ENCODE results near the gene ABLIM3. TPM values are rescaled to one million over a fixed set of nuclear protein-coding genes. Genes with fewer than 3 reads are reported as not detected.

Gene ABLIM3
- total RNA-seq, 1 donor from 2014 or later: 8.0 TPM

GRCh38 chr5:149153751-149154610 is 12.7 kb downstream of the ABLIM3 start:
- H3K4me3 Mint-ChIP-seq: no peak overlapping the region
- no peak for TF ChIP-seq CTCF (conservative IDR thresholded peaks at IDR 0.05)
- no peak overlapping the region for H3K27ac Mint-ChIP-seq
- no peaks in the 10 kb centered on the region for H3K9me3 Mint-ChIP-seq
- H3K4me1 Mint-ChIP-seq (ENCODE audit: unreplicated experiment): peaks cover 18% of the 10 kb centered on the region
- no peaks in the 10 kb centered on the region for H3K36me3 Mint-ChIP-seq
- DNase-seq (ENCODE audit: extremely low spot score, unreplicated experiment): no peak
- no peaks in the 10 kb centered on the region for H3K27me3 Mint-ChIP-seq

DNA sequence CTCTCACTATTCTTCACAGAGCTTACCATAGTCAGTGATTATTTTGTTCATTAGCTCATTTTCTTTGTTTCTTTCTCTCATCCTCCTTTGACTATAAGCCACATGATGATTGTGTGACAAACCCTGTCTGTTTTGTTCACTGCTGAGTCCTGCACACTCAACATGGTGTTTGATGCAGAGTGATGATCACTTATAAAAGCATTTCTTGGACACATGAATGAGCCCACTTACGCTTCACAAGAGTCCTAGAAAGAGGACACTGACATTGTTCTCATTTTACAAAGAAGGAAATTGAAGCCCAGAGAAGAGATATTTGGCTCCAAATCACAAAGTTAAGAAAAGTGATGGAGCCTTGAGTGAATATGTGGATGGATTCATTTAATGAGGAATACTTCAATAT is 13.4 kb downstream of the ABLIM3 start:
- Mint-ChIP-seq H3K4me1 (ENCODE audit: unreplicated experiment) (peaks cover 18% of the 10 kb centered on the region), H3K27ac (no peak overlapping the region), H3K4me3 (no peak overlapping the region), H3K36me3 (no peaks in the 10 kb centered on the region), H3K9me3 (no peaks in the 10 kb centered on the region), H3K27me3 (no peaks in the 10 kb centered on the region)
- DNase-seq (ENCODE audit: extremely low spot score, unreplicated experiment): no peak
- TF ChIP-seq CTCF (conservative IDR thresholded peaks at IDR 0.05): no peak

DNA sequence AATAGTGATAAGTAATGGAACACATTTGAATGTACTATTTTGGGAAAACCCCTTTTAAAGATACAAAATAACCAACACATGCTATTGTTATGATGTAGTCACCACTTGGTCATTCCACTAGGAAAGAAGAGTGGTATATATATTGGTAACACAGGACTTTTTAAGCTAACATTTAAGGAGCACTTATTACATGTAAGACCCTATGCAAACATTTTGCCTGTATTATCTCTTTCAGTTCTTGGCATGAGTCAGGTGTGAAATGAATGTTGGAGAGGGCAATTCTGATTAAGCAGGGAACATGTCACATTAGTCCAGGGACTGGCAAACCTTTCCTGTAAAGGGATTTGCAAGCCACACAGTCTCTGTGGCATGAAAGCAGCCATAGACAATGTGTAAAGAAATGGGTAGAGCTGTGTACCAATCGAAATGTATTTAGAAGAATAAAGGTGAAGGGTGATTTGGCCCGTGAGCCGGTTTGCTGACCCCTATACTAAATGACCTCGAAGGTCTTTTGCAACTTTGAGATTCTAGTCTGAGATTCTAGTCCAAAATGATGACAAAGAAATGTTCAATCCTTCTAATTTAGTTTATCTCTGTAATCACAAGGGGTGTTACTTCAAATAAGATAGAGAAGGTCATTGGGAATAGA is 15.3 kb downstream of the ABLIM3 start:
- Mint-ChIP-seq H3K36me3 (no peaks in the 10 kb centered on the region), H3K27ac (no peak overlapping the region), H3K4me1 (ENCODE audit: unreplicated experiment) (peaks cover 19% of the 10 kb centered on the region), H3K4me3 (no peak overlapping the region), H3K9me3 (no peaks in the 10 kb centered on the region), H3K27me3 (peaks cover 3% of the 10 kb centered on the region)
- DNase-seq (ENCODE audit: extremely low spot score, unreplicated experiment): no peak
- no peak for TF ChIP-seq CTCF (conservative IDR thresholded peaks at IDR 0.05)

GRCh38 chr5:149157330-149157729 is 16.0 kb downstream of the ABLIM3 start:
- no peak overlapping the region for H3K4me3 Mint-ChIP-seq
- H3K4me1 Mint-ChIP-seq (ENCODE audit: unreplicated experiment): peaks cover 18% of the 10 kb centered on the region
- H3K27me3 Mint-ChIP-seq: peaks cover 3% of the 10 kb centered on the region
- no peak for DNase-seq (ENCODE audit: extremely low spot score, unreplicated experiment)
- no peaks in the 10 kb centered on the region for H3K36me3 Mint-ChIP-seq
- no peak for TF ChIP-seq CTCF (conservative IDR thresholded peaks at IDR 0.05)
- H3K9me3 Mint-ChIP-seq: no peaks in the 10 kb centered on the region
- no peak overlapping the region for H3K27ac Mint-ChIP-seq

DNA sequence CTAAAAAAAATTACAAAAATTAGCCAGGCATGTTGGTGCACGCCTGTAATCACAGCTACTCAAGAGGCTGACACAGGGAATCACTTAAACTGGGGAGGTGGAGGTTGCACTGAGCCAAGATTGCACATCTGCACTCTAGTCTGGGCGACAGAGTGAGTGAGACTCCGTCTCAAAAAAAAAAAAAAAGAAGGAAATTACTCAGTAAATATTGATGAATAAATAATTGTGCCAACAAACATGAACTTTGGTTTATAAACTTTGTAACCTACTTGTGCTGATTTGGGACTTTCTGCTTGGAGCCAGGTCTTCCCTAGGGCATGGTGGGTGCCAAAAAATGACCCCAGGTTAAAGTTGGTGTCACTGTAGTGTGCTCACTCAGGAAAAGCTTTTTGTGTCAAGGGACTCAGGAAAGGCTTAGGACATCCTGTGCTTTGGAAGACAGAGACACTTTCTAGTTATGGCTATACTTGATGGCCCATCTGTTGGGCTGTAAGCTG is 19.0 kb downstream of the ABLIM3 start:
- no peak for TF ChIP-seq CTCF (conservative IDR thresholded peaks at IDR 0.05)
- H3K9me3 Mint-ChIP-seq: no peaks in the 10 kb centered on the region
- H3K4me1 Mint-ChIP-seq (ENCODE audit: unreplicated experiment): peaks cover 5% of the 10 kb centered on the region
- peaks cover 3% of the 10 kb centered on the region for H3K27me3 Mint-ChIP-seq
- H3K27ac Mint-ChIP-seq: no peak overlapping the region
- H3K4me3 Mint-ChIP-seq: no peak overlapping the region
- no peaks in the 10 kb centered on the region for H3K36me3 Mint-ChIP-seq
- no peak for DNase-seq (ENCODE audit: extremely low spot score, unreplicated experiment)
